HUES6 (cell line): Measurements from ENCODE around the gene UNC93A.
A peak's percentile ranks its signal among the peaks of the same experiment; 100 is the strongest.
"Not testable (repeated sequence)": the region's sequence is repeated elsewhere in the genome, so short reads cannot be mapped to it uniquely, and the experiment has no call there.

Experiments
- H3K27ac ChIP-seq: 2 replicates; pipeline ENCODE4 v1.7.0; 2013; ENCODE audit warnings: low read depth, mild to moderate bottlenecking, low read length, inconsistent platforms
- H3K27me3 ChIP-seq: 2 replicates; pipeline ENCODE4 v1.6.1; 2013; ENCODE audit warnings: low read length; ENCODE audit not compliant: control insufficient read depth, insufficient read depth
- H3K36me3 ChIP-seq: 2 replicates; pipeline ENCODE4 v1.6.1; 2013; ENCODE audit warnings: low read length; ENCODE audit not compliant: control insufficient read depth, insufficient read depth
- H3K4me1 ChIP-seq: 2 replicates; pipeline ENCODE4 v1.6.1; 2013; ENCODE audit warnings: low read length; ENCODE audit not compliant: control insufficient read depth, insufficient read depth
- H3K4me3 ChIP-seq: 2 replicates; pipeline ENCODE4 v1.5.1; 2013; ENCODE audit warnings: low read depth, low read length
- H3K9ac ChIP-seq: one replicate; pipeline ENCODE4 v1.6.1; 2013; ENCODE audit warnings: mild to moderate bottlenecking, low read length
- H3K9me3 ChIP-seq: 2 replicates; pipeline ENCODE4 v1.6.1; 2013; ENCODE audit warnings: low read depth, low read length; ENCODE audit not compliant: control insufficient read depth, insufficient read depth

The UNC93A gene

GRCh38 chr6:167303675-167304625 lies 12.8 kb downstream of the UNC93A start:
- H3K27ac ChIP-seq: no peak overlapping the region
- H3K27me3 ChIP-seq: no peaks in the 10 kb centered on the region
- peaks cover 28% of the 10 kb centered on the region for H3K4me1 ChIP-seq
- no peaks in the 10 kb centered on the region for H3K9me3 ChIP-seq
- H3K9ac ChIP-seq: no peak overlapping the region
- no peaks in the 10 kb centered on the region for H3K36me3 ChIP-seq
- no peak overlapping the region for H3K4me3 ChIP-seq

DNA sequence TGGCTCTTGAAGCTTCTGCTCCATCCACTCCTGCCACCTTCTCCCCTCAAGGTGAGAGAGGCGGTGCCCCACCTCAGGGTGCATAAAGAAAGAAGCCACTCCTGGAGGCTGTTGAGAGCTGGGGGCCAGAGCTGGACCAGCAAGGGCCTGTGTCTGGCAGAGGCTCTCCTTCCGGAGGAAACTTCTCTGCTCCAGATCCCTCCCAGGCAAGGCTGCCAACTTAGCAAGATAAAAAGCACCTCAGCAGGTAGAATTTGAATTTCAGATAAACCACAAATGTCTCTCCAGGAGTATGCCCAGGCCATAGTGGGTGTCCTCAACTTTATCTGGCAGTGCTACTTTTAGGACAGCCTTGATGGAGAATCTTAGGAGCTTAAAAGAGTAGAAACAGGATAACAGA lies 13.8 kb downstream of the UNC93A start:
- Histone ChIP-seq H3K4me1 (peaks cover 28% of the 10 kb centered on the region), H3K27ac (no peak overlapping the region), H3K9ac (no peak overlapping the region), H3K4me3 (no peak overlapping the region), H3K27me3 (no peaks in the 10 kb centered on the region), H3K9me3 (no peaks in the 10 kb centered on the region), H3K36me3 (no peaks in the 10 kb centered on the region)

- Histone ChIP-seq H3K4me1 (peaks cover 27% of the 10 kb centered on the region), H3K27ac (no peak overlapping the region), H3K9ac (no peak overlapping the region), H3K9me3 (no peaks in the 10 kb centered on the region), H3K27me3 (no peaks in the 10 kb centered on the region), H3K36me3 (no peaks in the 10 kb centered on the region), H3K4me3 (no peak overlapping the region)
These were observed 14.7 kb downstream of the UNC93A start for GRCh38 chr6:167305796-167306195.

- Histone ChIP-seq H3K27me3 (no peaks in the 10 kb centered on the region), H3K27ac (no peak overlapping the region), H3K36me3 (no peaks in the 10 kb centered on the region), H3K4me1 (peaks cover 20% of the 10 kb centered on the region), H3K9me3 (no peaks in the 10 kb centered on the region), H3K4me3 (no peak overlapping the region), H3K9ac (no peak overlapping the region)
These were observed 15.4 kb downstream of the UNC93A start for GRCh38 chr6:167306401-167306998.

- Histone ChIP-seq H3K9me3 (no peaks in the 10 kb centered on the region), H3K9ac (no peak overlapping the region), H3K27me3 (no peaks in the 10 kb centered on the region), H3K27ac (no peak overlapping the region), H3K36me3 (no peaks in the 10 kb centered on the region), H3K4me1 (peaks cover 23% of the 10 kb centered on the region), H3K4me3 (no peak overlapping the region)
These were observed 16.3 kb downstream of the UNC93A start for GRCh38 chr6:167307342-167307955.

DNA sequence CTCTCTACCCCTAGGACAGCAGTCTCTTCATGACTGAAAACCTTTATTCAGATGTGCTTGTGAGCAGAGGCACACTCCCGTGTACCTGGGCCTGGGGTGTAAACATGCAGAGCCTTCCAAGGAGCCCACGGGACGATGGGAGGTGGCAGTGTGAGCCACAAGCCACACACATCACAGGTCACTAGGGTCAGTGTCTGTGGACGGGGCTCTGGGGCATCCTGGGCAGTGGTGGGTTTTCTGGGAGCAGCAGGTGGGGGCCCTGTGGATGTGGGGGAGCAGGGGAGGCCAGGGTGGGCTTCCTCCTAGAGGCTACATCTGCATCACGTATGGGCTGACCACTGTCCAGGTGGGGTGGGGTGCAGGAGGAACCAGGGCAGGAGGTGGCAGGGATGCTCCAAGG lies 17.1 kb downstream of the UNC93A start:
- peaks cover 23% of the 10 kb centered on the region for H3K4me1 ChIP-seq
- no peak overlapping the region for H3K9ac ChIP-seq
- H3K4me3 ChIP-seq: no peak overlapping the region
- no peaks in the 10 kb centered on the region for H3K36me3 ChIP-seq
- no peaks in the 10 kb centered on the region for H3K27me3 ChIP-seq
- H3K9me3 ChIP-seq: no peaks in the 10 kb centered on the region
- no peak overlapping the region for H3K27ac ChIP-seq

DNA sequence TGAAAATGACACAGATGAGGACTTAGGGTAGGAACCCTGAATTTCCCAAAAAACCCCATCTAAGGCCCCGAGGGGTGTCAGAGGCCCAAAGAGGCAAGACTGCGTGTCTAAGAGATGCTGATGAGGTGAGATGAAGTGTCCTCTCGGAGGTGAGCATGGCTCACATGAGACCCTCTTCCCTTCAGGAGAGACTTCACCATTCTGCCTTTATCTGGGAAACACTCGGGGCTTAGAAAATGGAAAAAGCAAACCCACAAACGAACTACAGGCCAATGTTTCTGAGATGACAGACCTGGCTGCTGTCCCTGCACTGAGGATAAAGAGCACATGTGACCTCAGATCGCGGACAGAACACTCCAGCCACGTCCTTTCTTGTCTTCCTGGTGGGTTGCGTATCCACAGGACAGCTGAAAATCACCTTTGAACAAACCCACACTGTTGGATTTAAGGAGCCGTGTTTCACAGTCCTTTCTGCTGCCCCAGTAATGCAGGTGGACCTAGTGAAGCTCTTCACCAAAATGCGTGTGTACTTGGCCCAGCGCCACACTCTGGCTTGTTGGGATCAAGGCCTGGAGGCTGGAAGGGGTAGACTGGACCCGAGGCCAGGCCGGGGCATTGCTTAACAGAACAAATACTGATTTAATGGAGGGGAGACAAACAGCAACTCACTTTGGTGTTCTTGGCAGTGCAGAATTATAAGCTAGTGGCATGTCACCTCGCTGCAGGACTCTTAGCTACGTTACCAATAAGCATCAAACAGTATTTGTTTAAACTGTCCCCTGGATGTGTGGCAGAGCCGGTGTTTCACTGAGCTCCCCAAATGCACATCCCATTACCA lies 18.5 kb downstream of the UNC93A start:
- not testable (repeated sequence) for H3K27ac ChIP-seq, H3K9ac ChIP-seq, H3K36me3 ChIP-seq, H3K27me3 ChIP-seq, H3K4me3 ChIP-seq, H3K9me3 ChIP-seq
- peaks cover 34% of the 10 kb centered on the region for H3K4me1 ChIP-seq

- Histone ChIP-seq H3K27me3 (no peaks in the 10 kb centered on the region), H3K4me1 (peaks cover 28% of the 10 kb centered on the region), H3K4me3 (no peak overlapping the region), H3K27ac (no peak overlapping the region), H3K9ac (no peak overlapping the region), H3K9me3 (no peaks in the 10 kb centered on the region), H3K36me3 (no peaks in the 10 kb centered on the region)
These were observed 20.2 kb downstream of the UNC93A start for GRCh38 chr6:167311286-167311685.

GRCh38 chr6:167311691-167312090 lies 20.6 kb downstream of the UNC93A start:
- peaks cover 24% of the 10 kb centered on the region for H3K4me1 ChIP-seq
- not testable (repeated sequence) for H3K4me3 ChIP-seq, H3K27ac ChIP-seq, H3K9me3 ChIP-seq, H3K27me3 ChIP-seq, H3K36me3 ChIP-seq, H3K9ac ChIP-seq

DNA sequence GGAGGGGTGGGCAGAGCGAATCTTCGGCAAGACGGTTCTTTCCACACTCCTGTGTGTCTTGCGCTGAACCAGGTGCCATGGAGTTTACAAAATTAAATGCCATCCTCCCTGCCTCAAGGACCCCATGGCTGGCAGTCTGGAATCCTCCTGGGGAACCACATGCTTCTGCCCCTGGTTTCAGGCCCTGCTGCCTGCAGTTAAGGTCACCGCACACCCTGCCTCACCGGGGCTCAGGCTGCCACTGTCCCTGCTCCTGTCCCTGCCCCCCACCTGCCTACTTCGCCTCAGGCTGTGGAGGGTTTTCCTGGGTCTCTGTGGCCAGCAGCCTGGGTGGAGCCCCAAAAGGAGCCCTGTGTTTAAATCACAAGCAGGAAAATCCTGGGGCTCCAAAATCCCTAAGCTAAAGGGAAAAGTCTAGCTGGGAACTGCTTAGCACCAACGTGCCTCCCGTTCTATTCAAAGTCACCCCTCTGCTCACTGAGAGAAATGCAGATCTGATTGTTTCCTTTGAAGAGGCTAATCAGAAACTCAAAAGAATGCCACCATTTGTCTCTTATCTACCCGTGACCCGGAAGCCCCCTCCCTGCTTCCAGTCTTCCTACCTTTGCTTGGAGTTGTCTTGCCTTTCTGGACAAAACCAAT lies 23.2 kb downstream of the UNC93A start:
- no peaks in the 10 kb centered on the region for H3K9me3 ChIP-seq
- H3K36me3 ChIP-seq: no peaks in the 10 kb centered on the region
- H3K9ac ChIP-seq: peak overlapping the region; percentile 58
- peak overlapping the region; percentile 86; the same call in 1 of the 2 replicates for H3K27ac ChIP-seq
- H3K27me3 ChIP-seq: no peaks in the 10 kb centered on the region
- no peak overlapping the region; the same call in 1 of the 2 replicates for H3K4me3 ChIP-seq
- peaks cover 32% of the 10 kb centered on the region for H3K4me1 ChIP-seq
